ENCODE measurements around the gene TSSK2. TPM values are rescaled to one million over a fixed set of nuclear protein-coding genes. Genes with fewer than 3 reads are reported as not detected.

Gene TSSK2
- total and polyA plus RNA-seq, 2 of the 8 experiments (the other 6 are each of a cell fraction or from before 2014, with no cell fraction given) = not detected

DNA sequence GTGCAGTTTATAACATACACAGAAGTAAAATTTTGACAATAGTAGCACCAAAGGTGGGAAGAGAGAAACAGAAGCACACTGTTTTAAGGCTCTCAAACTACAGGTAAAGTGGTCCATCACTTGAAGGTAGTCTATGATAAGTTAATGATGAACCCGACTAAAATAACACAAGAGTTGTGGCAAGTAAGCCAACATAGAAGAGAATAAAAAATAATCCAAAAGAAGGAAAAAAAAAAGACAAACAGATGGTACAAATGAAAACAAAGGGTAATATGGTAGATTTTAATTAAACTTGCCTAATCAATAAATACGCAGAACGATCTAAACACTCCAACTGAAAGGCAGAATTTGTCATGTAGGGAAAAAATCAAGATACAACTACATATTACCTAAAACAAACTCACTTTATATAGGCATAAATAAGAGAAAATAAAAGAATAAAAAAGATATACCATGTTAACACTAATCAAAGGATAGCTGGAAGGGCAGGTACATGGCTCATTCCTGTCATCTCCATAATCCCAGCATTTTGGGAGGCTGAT lies 40.5 kb upstream of the TSSK2 start:
- no peak overlapping the region for H2BK15ac ChIP-seq (ENCODE audit: low read length)
- H3K79me1 ChIP-seq (ENCODE audit: low read depth, low read length) = peaks cover 4% of the 10 kb centered on the region
- FAIRE-seq (no peak), DNase-seq (ENCODE audit: low read depth in 1 of 2, low spot score in 2 of 2) (no peak)
- H2BK20ac ChIP-seq (ENCODE audit: low read length) = no peak overlapping the region
- H3K23me2 ChIP-seq (ENCODE audit: low read depth, low read length) = no peaks in the 10 kb centered on the region
- H3K14ac ChIP-seq (ENCODE audit: insufficient read length) = no peak overlapping the region
- H2BK5ac ChIP-seq (ENCODE audit: low read depth, low read length) = no peak overlapping the region
- peaks cover 0 to 6% (median 1%) of the 10 kb centered on the region in 4 experiments; a peak in 2 of 8 replicates for H3K36me3 ChIP-seq (ENCODE audit: control insufficient read depth in 2 of 4, insufficient read depth in 4 of 4, low read length in 3 of 4)
- TF ChIP-seq TAF7 (optimal IDR thresholded peaks at IDR 0.05; ENCODE audit: borderline replicate concordance, low read depth, low read length) (no peak), NANOG (IDR thresholded peaks at IDR 0.05; ENCODE audit: insufficient read depth, low read depth, low read length, poor library complexity, severe bottlenecking) (no peak)
- H3K9me3 ChIP-seq (ENCODE audit: insufficient read depth in 2 of 2, low read depth in 1 of 2, low read length in 1 of 2) = no peaks in the 10 kb centered on the region
- ChIA-PET POLR2A (ENCODE audit: partially characterized antibody) (interaction anchor here (1.5 kb wide), 1 partner anchor 8 kb away, joined by 3 read pairs; no protein-coding TSS in a partner anchor), CTCF (ENCODE audit: partially characterized antibody) (interaction anchor here (0.7 to 2.7 kb wide), 4 partner anchors 17 to 154 kb away, joined by 3 to 10 read pairs (median 4); no protein-coding TSS in a partner anchor)
- H3K79me2 ChIP-seq (ENCODE audit: control insufficient read depth in 1 of 2, insufficient read depth in 2 of 2, low read length in 2 of 2) = peaks cover 0 to 12% of the 10 kb centered on the region in 2 experiments; a peak in 3 of 4 replicates
- no peak overlapping the region for H4K91ac ChIP-seq (replicated peaks; ENCODE audit: insufficient read length, low read length)
- WGBS, 2 experiments (ENCODE audit: extremely low coverage in 1 of 2, insufficient coverage in 1 of 2, insufficient read length in 1 of 2, insufficient replicate concordance in 2 of 2, low coverage in 1 of 2, low lambda C conversion rate in 2 of 2, missing lambda C conversion rate in 1 of 2) = 94% methylated on average over 3 of the region's 3 CpGs; no CpG with 5 or more reads in 1 of the 2 experiments
- H4K5ac ChIP-seq (ENCODE audit: insufficient read length, low read depth, low read length) = no peak overlapping the region
- no peaks in the 10 kb centered on the region for H3K27me3 ChIP-seq (replicated peaks in 1 of 4; ENCODE audit: control insufficient read depth in 3 of 4, extremely low read depth in 1 of 4, insufficient read depth in 3 of 4, low read length in 3 of 4)
- peaks cover 5% of the 10 kb centered on the region in 2 experiments for H4K20me1 ChIP-seq (replicated peaks in 1 of 2; ENCODE audit: control insufficient read depth in 1 of 2, insufficient read depth in 2 of 2, low read length in 2 of 2)
- H2BK12ac ChIP-seq (ENCODE audit: low read depth, low read length) = no peak overlapping the region
- no peak overlapping the region for H3K18ac ChIP-seq (ENCODE audit: extremely low read depth, low read length)
- H3K23ac ChIP-seq (ENCODE audit: insufficient read length) = no peak overlapping the region
- H3K27ac ChIP-seq (ENCODE audit: low read depth, low read length) = no peak overlapping the region
- no peak overlapping the region for H3K4me3 ChIP-seq (ENCODE audit: extremely low read depth in 1 of 4, insufficient read depth in 2 of 4, low read depth in 3 of 4, low read length in 4 of 4)
- no peak overlapping the region for H3K4ac ChIP-seq (replicated peaks; ENCODE audit: insufficient read length, low read depth, low read length)
- H2AFZ ChIP-seq (ENCODE audit: low read length) = no peak overlapping the region
- no peak overlapping the region for H4K8ac ChIP-seq (ENCODE audit: extremely low read depth, insufficient read depth, low read length)
- no peak overlapping the region for H3K56ac ChIP-seq (replicated peaks; ENCODE audit: insufficient read length, low read depth, low read length)
- no peak overlapping the region for H2AK5ac ChIP-seq (ENCODE audit: low read depth, low read length)
- no peak overlapping the region for H3K4me2 ChIP-seq (ENCODE audit: insufficient read depth in 1 of 2, low read depth in 2 of 2, low read length in 2 of 2)
- no peak overlapping the region for H2BK120ac ChIP-seq (replicated peaks; ENCODE audit: low read depth, low read length)
- peaks cover 0 to 3% (median 0%) of the 10 kb centered on the region in 4 experiments; a peak in 1 of 7 replicates for H3K4me1 ChIP-seq (replicated peaks in 1 of 4; ENCODE audit: control insufficient read depth in 3 of 4, insufficient read depth in 4 of 4, low read length in 3 of 4)
- no peak overlapping the region for H3K9ac ChIP-seq (replicated peaks in 1 of 4; ENCODE audit: extremely low read depth in 1 of 4, low read depth in 3 of 4, low read length in 3 of 4)

Measured in H1 (cell line).